ENCODE data around the gene CHID1.

GRCh38 chr11:889257-889656 lies 21.4 kb downstream of the CHID1 start:
- TF ChIP-seq EZH2 (IDR thresholded peaks at IDR 0.05; ENCODE audit: borderline replicate concordance, insufficient read depth, low read depth, low read length, poor library complexity, severe bottlenecking): no peak
- no peak for TF ChIP-seq CTCF (IDR thresholded peaks at IDR 0.05)
